CD14-positive monocyte (primary cell): ENCODE measurements around the gene OR4D1. TPM values are rescaled to one million over a fixed set of nuclear protein-coding genes. Genes with fewer than 3 reads are reported as not detected.
"Not testable (repeated sequence)": the region's sequence is repeated elsewhere in the genome, so short reads cannot be mapped to it uniquely, and the experiment has no call there.

Source experiments
- DNase-seq, 3 donors: peaks; one replicate each; pipeline ENCODE4 v3.0.0-alpha.2; 2011 to 2022
- H2AFZ ChIP-seq: 2 replicates; pipeline ENCODE4 v1.6.0; 2012; ENCODE audit warnings: mild to moderate bottlenecking, low read depth, low read length, inconsistent platforms; ENCODE audit not compliant: insufficient read depth, poor library complexity, severe bottlenecking
- H3K27ac ChIP-seq, 2 donors: 1 replicate in 1 of 2; 2 replicates in 1 of 2; pipeline ENCODE4 v1.5.1; 2012 to 2013; ENCODE audit warnings: low read length in 2 of 2, control low read depth in 1 of 2, inconsistent platforms in 1 of 2, low read depth in 1 of 2, mild to moderate bottlenecking in 1 of 2
- H3K27me3 ChIP-seq, 2 donors: one replicate each; pipeline versions ENCODE4 v1.6.0 to v1.6.1; 2011 to 2013; ENCODE audit warnings: low read length in 2 of 2; ENCODE audit not compliant: control insufficient read depth in 2 of 2, insufficient read depth in 2 of 2
- H3K36me3 ChIP-seq, 2 donors: replicated peaks in 1 of 2; 1 replicate in 1 of 2; 2 replicates in 1 of 2; pipeline versions ENCODE4 v1.5.1 to v1.6.1; 2012 to 2013; ENCODE audit warnings: low read length in 2 of 2, control low read depth in 1 of 2, inconsistent platforms in 1 of 2, mild to moderate bottlenecking in 1 of 2; ENCODE audit not compliant: insufficient read depth in 2 of 2, control insufficient read depth in 1 of 2
- H3K4me1 ChIP-seq, 2 donors: 1 replicate in 1 of 2; 2 replicates in 1 of 2; pipeline versions ENCODE4 v1.5.1 to v1.6.1; 2012 to 2013; ENCODE audit warnings: low read length in 2 of 2, control low read depth in 1 of 2, inconsistent platforms in 1 of 2, mild to moderate bottlenecking in 1 of 2, moderate library complexity in 1 of 2; ENCODE audit not compliant: insufficient read depth in 2 of 2, control insufficient read depth in 1 of 2
- H3K4me2 ChIP-seq: replicated peaks from 2 replicates; pipeline ENCODE3; 2012; ENCODE audit warnings: low read length, moderate library complexity, mild to moderate bottlenecking; ENCODE audit not compliant: poor library complexity, severe bottlenecking; ENCODE audit errors: extremely low read depth
- H3K4me3 ChIP-seq, 3 experiments: fragments of 200-600 bp in 1 of 3; sonication (generic) in 1 of 3; replicated peaks in 1 of 3; 1 replicate in 2 of 3; 2 replicates in 1 of 3; pipeline ENCODE4 v1.5.1; 2011 to 2013; ENCODE audit warnings: low read length in 3 of 3, mild to moderate bottlenecking in 3 of 3, control low read depth in 2 of 3, low read depth in 2 of 3, inconsistent platforms in 1 of 3, moderate library complexity in 1 of 3
- H3K79me2 ChIP-seq: 2 replicates; pipeline ENCODE4 v1.6.0; 2012; ENCODE audit warnings: mild to moderate bottlenecking, control low read depth, inconsistent platforms, low read length, moderate library complexity; ENCODE audit not compliant: insufficient read depth
- H3K9ac ChIP-seq: 2 replicates; pipeline ENCODE4 v1.6.0; 2017; ENCODE audit warnings: low read length, mild to moderate bottlenecking; ENCODE audit not compliant: insufficient read depth, poor library complexity, severe bottlenecking
- H3K9me3 ChIP-seq, 2 donors: replicated peaks in 1 of 2; 1 replicate in 1 of 2; 2 replicates in 1 of 2; pipeline versions ENCODE4 v1.5.1 to v1.6.1; 2012 to 2013; ENCODE audit warnings: low read length in 2 of 2, control low read depth in 1 of 2; ENCODE audit not compliant: control insufficient read depth in 1 of 2, insufficient read depth in 1 of 2
- H4K20me1 ChIP-seq: 2 replicates; pipeline ENCODE4 v1.6.0; 2012; ENCODE audit warnings: mild to moderate bottlenecking, low read length, control low read depth, moderate library complexity; ENCODE audit not compliant: insufficient read depth
- H3K27ac Mint-ChIP-seq, 7 donors: one replicate each; pipeline ENCODE4 v1.8.0; 2020; ENCODE audit warnings: mild to moderate bottlenecking in 7 of 7, mixed read lengths in 7 of 7, moderate library complexity in 6 of 7, inconsistent platforms in 2 of 7
- H3K27me3 Mint-ChIP-seq, 3 donors: one replicate each; pipeline ENCODE4 v1.8.0; 2021 to 2022; ENCODE audit warnings: low read depth in 3 of 3, mild to moderate bottlenecking in 3 of 3, mixed read lengths in 3 of 3, moderate library complexity in 3 of 3, inconsistent platforms in 1 of 3
- H3K36me3 Mint-ChIP-seq, 2 donors: one replicate each; pipeline ENCODE4 v1.8.0; 2020; ENCODE audit warnings: mixed read lengths in 2 of 2, inconsistent platforms in 1 of 2, mild to moderate bottlenecking in 1 of 2
- H3K4me1 Mint-ChIP-seq: one replicate; pipeline ENCODE4 v1.8.0; 2020; ENCODE audit warnings: mild to moderate bottlenecking, mixed read lengths
- H3K4me3 Mint-ChIP-seq, 2 donors: one replicate each; pipeline ENCODE4 v1.8.0; 2020; ENCODE audit warnings: mild to moderate bottlenecking in 2 of 2, mixed read lengths in 2 of 2, moderate library complexity in 1 of 2
- H3K9me3 Mint-ChIP-seq, 7 donors: one replicate each; pipeline ENCODE4 v1.8.0; 2020 to 2022; ENCODE audit warnings: mixed read lengths in 7 of 7, mild to moderate bottlenecking in 6 of 7, moderate library complexity in 6 of 7, inconsistent platforms in 2 of 7
- WGBS: methylation state at CpG from one replicate; pipeline ENCODE4 v1.1.5; 2013; ENCODE audit warnings: missing lambda C conversion rate; ENCODE audit not compliant: insufficient coverage; 5-methylcytosine and 5-hydroxymethylcytosine counted together
- intact Hi-C, 2 donors: fragments of 100-400 bp; cut with micrococcal nuclease; formaldehyde crosslinking; loops; one replicate each; pipeline versions ENCODE4 v1.15.0 to v1.15.1; 2023
- polyA plus RNA-seq, 3 donors: library from polyadenylated mRNA; depleted of rRNA in 1 of 3; unstranded in 2 of 3; stranded (reverse) in 1 of 3; fragments of 300-500 nt in 2 of 3; fragments of >200 nt in 1 of 3; fragmentation: Illumina TruSeq in 2 of 3; gene quantifications; 1 replicate in 2 of 3; 2 replicates in 1 of 3; pipeline ENCODE4 v1.2.3, GENCODE V29; 2012 to 2021
- TF ChIP-seq, protein P1 (sequence below): fragments of 200-600 bp; IDR thresholded peaks from one replicate; pipeline ENCODE4 v1.8.0; 2022; ENCODE audit warnings: antibody characterized with exemption, mild to moderate bottlenecking

The OR4D1 gene
- polyA plus RNA-seq, 3 donors, result 0.03 TPM; not detected in 2

DNA sequence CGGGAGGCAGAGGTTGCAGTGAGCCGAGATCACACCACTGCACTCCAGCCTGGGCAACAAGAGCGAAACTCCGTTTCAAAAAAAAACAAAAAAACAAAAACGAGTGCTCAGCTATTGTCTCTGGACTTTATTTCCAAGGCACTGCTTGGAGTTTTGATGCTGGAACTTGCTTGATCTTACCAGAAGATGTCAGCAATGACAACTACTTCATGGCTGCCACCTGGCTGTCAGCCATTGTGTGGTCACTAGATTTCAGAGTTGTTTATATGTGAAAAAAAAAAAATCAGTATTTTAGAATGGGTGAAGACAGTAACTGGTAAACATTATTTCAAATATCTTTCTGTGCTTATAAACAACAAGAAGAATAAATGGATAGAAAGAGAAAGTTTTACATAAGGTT lies 26.3 kb upstream of the OR4D1 start:
- Mint-ChIP-seq H3K27ac (no peak overlapping the region), H3K36me3 (no peaks in the 10 kb centered on the region), H3K4me3 (no peak overlapping the region), H3K4me1 (no peaks in the 10 kb centered on the region), H3K9me3 (no peaks in the 10 kb centered on the region), H3K27me3 (peaks cover 8 to 20% (median 11%) of the 10 kb centered on the region in 3 donors)
- H3K9me3 ChIP-seq, result no peaks in the 10 kb centered on the region
- H2AFZ ChIP-seq, result no peak overlapping the region
- WGBS, result 46% methylated on average over 5 of the region's 5 CpGs
- no peaks in the 10 kb centered on the region for H4K20me1 ChIP-seq
- H3K9ac ChIP-seq, result no peak overlapping the region
- TF ChIP-seq, protein P1, sequence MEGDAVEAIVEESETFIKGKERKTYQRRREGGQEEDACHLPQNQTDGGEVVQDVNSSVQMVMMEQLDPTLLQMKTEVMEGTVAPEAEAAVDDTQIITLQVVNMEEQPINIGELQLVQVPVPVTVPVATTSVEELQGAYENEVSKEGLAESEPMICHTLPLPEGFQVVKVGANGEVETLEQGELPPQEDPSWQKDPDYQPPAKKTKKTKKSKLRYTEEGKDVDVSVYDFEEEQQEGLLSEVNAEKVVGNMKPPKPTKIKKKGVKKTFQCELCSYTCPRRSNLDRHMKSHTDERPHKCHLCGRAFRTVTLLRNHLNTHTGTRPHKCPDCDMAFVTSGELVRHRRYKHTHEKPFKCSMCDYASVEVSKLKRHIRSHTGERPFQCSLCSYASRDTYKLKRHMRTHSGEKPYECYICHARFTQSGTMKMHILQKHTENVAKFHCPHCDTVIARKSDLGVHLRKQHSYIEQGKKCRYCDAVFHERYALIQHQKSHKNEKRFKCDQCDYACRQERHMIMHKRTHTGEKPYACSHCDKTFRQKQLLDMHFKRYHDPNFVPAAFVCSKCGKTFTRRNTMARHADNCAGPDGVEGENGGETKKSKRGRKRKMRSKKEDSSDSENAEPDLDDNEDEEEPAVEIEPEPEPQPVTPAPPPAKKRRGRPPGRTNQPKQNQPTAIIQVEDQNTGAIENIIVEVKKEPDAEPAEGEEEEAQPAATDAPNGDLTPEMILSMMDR, result no peak
- intact Hi-C loops, result no loop called here
- no peaks in the 10 kb centered on the region for H3K79me2 ChIP-seq
- H3K4me2 ChIP-seq, result no peak overlapping the region
- H3K4me3 ChIP-seq, result no peak overlapping the region
- H3K36me3 ChIP-seq, result no peaks in the 10 kb centered on the region
- H3K27me3 ChIP-seq, result no peaks in the 10 kb centered on the region
- DNase-seq, result no peak
- no peak overlapping the region for H3K27ac ChIP-seq
- no peaks in the 10 kb centered on the region for H3K4me1 ChIP-seq

DNA sequence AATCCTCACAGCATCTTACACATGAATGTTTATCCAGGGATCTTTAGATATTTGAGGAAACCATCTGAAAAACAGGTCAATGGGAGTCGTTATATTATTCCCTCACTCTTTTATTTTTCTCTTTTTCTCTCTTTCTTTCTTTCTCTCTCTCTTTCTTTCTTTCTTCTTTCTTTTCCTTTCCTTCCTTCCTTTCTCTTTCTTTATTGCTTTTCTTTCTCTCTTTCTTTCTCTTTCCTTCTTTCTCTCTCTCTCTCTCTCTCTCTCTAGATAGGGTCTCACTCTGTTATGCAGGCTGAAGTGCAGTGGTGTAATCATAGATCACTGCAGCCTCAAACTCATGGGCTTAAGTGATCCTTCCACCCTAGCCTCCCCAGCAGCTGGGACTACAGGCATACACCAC lies 20.3 kb upstream of the OR4D1 start:
- Histone ChIP-seq H3K9ac (no peak overlapping the region), H3K4me3 (no peak overlapping the region), H4K20me1 (no peaks in the 10 kb centered on the region), H3K36me3 (no peaks in the 10 kb centered on the region), H3K79me2 (no peaks in the 10 kb centered on the region), H3K4me2 (no peak overlapping the region), H2AFZ (no peak overlapping the region), H3K27ac (no peak overlapping the region), H3K9me3 (no peaks in the 10 kb centered on the region), H3K27me3 (peaks cover 5 to 7% of the 10 kb centered on the region in 2 donors), H3K4me1 (no peaks in the 10 kb centered on the region)
- Mint-ChIP-seq H3K36me3 (no peaks in the 10 kb centered on the region), H3K9me3 (peaks cover 0 to 1% (median 0%) of the 10 kb centered on the region in 7 donors), H3K27ac (no peak overlapping the region), H3K27me3 (peaks cover 11 to 25% (median 18%) of the 10 kb centered on the region in 3 donors), H3K4me3 (peak overlapping the region in 1 of 2 donors; percentile 40), H3K4me1 (no peaks in the 10 kb centered on the region)
- TF ChIP-seq, protein P1, result no peak
- no peak for DNase-seq
- no CpG with 5 or more reads among the region's 1 CpG for WGBS
- intact Hi-C loops, result no loop called here

DNA sequence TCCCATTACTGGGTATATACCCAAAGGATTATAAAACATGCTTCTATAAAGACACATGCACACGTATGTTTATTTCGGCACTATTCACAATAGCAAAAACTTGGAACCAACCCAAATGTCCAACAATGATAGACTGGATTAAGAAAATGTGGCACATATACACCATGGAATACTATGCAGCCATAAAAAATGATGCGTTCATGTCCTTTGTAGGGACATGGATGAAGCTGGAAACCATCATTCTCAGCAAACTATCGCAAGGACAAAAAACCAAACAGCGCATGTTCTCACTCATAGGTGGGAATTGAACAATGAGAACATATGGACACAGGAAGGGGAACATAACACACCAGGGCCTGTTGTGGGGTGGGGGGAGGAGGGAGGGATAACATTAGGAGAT lies 15.5 kb upstream of the OR4D1 start:
- H3K79me2 ChIP-seq, H3K36me3 Mint-ChIP-seq, H3K4me1 Mint-ChIP-seq, H3K9ac ChIP-seq, H3K4me3 ChIP-seq, H3K36me3 ChIP-seq, DNase-seq, H4K20me1 ChIP-seq, H3K27ac Mint-ChIP-seq, intact Hi-C loops, H3K9me3 ChIP-seq, H3K4me1 ChIP-seq, H3K9me3 Mint-ChIP-seq, H2AFZ ChIP-seq, H3K4me3 Mint-ChIP-seq, H3K4me2 ChIP-seq, H3K27ac ChIP-seq: not testable (repeated sequence)
- WGBS, result no CpG with 5 or more reads among the region's 5 CpGs
- peaks cover 17 to 25% of the 10 kb centered on the region in 2 donors for H3K27me3 ChIP-seq
- H3K27me3 Mint-ChIP-seq, result peaks cover 18 to 43% (median 22%) of the 10 kb centered on the region in 3 donors
